Measurements from ENCODE around the gene DOCK2. TPM values are rescaled to one million over a fixed set of nuclear protein-coding genes. Genes with fewer than 3 reads are reported as not detected.

The DOCK2 gene
- total RNA-seq, 1 experiment from 2014 or later, result 3.5 TPM

Other genes starting within 250 kb of the DOCK2 start
- 138 and 184 TPM in 2 replicates for gene SPDL1, start 53.5 kb upstream of the DOCK2 start, total RNA-seq (2014; rRNA removed; shearing (Covaris generic))